ENCODE results near the gene GLP1R. TPM values are rescaled to one million over a fixed set of nuclear protein-coding genes. Genes with fewer than 3 reads are reported as not detected.

GLP1R gene
- total RNA-seq, 1 experiment from 2014 or later: not detected

DNA sequence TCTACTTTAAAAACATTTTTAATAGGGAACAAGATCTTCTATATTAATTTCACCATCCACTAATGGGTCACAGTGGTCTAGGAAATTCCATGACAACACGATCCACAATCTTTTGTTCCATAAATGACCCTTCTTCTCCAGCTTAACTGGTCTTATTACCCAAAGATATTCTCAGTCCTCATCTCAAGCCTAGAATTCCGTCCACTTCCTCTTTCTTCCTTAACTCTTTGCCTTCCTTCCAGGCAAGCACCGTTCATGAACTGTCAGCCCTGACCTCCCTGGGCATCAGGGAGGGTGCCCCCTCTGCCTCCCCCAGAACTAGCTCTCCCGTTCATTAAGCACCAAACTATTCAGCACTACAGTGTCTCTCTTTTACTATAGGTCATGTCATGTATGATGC, 58.5 kb downstream of the GLP1R start:
- CTCF ChIA-PET: no interaction called here
- intact Hi-C loops (cut with micrococcal nuclease): no loop called here
- ATAC-seq: no peak

More for the DNA sequence above, 58.5 kb downstream of the GLP1R start:
- Histone ChIP-seq H3K36me3 (ENCODE audit: control insufficient read depth in 1 of 2, insufficient read depth in 2 of 2, low read length in 2 of 2) (no peaks in the 10 kb centered on the region), H3K27me3 (ENCODE audit: insufficient read depth, low read length) (no peaks in the 10 kb centered on the region), H3K9me3 (ENCODE audit: control insufficient read depth in 1 of 2, insufficient read depth in 1 of 2, low read depth in 1 of 2, low read length in 2 of 2) (no peaks in the 10 kb centered on the region), H3K9me2 (ENCODE audit: insufficient read depth) (no peaks in the 10 kb centered on the region), H3K4me2 (ENCODE audit: low read length) (no peak overlapping the region), H4K20me1 (ENCODE audit: insufficient read depth) (no peaks in the 10 kb centered on the region), H3K9ac (ENCODE audit: low read length) (no peak overlapping the region), H3K4me1 (ENCODE audit: control insufficient read depth in 1 of 2, insufficient read depth in 2 of 2, low read length in 2 of 2) (no peaks in the 10 kb centered on the region), H3K27ac (ENCODE audit: low read depth, low read length) (no peak overlapping the region), H2AFZ (ENCODE audit: low read depth, low read length, poor library complexity, severe bottlenecking) (no peak overlapping the region), H3K79me2 (ENCODE audit: insufficient read depth, low read length) (no peaks in the 10 kb centered on the region), H3K4me3 (replicated peaks in 1 of 2; ENCODE audit: low read depth in 1 of 2, low read length in 2 of 2) (no peak overlapping the region)
- no peak for DNase-seq (ENCODE audit: low read depth, low spot score)
- no peak for TF ChIP-seq ZFX (IDR thresholded peaks at IDR 0.05)
- TF ChIP-seq, protein P1, sequence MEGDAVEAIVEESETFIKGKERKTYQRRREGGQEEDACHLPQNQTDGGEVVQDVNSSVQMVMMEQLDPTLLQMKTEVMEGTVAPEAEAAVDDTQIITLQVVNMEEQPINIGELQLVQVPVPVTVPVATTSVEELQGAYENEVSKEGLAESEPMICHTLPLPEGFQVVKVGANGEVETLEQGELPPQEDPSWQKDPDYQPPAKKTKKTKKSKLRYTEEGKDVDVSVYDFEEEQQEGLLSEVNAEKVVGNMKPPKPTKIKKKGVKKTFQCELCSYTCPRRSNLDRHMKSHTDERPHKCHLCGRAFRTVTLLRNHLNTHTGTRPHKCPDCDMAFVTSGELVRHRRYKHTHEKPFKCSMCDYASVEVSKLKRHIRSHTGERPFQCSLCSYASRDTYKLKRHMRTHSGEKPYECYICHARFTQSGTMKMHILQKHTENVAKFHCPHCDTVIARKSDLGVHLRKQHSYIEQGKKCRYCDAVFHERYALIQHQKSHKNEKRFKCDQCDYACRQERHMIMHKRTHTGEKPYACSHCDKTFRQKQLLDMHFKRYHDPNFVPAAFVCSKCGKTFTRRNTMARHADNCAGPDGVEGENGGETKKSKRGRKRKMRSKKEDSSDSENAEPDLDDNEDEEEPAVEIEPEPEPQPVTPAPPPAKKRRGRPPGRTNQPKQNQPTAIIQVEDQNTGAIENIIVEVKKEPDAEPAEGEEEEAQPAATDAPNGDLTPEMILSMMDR (IDR thresholded peaks at IDR 0.05 in 2 of 3, conservative IDR thresholded peaks at IDR 0.05 in 1 of 3; ENCODE audit: borderline replicate concordance in 1 of 3, insufficient read depth in 1 of 3, low read depth in 2 of 3, low read length in 2 of 3): no peak
- TF ChIP-seq, protein P2, sequence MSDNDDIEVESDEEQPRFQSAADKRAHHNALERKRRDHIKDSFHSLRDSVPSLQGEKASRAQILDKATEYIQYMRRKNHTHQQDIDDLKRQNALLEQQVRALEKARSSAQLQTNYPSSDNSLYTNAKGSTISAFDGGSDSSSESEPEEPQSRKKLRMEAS (IDR thresholded peaks at IDR 0.05): no peak
- TF ChIP-seq SRF (IDR thresholded peaks at IDR 0.05; ENCODE audit: low read depth): no peak
- TF ChIP-seq CBX3 (IDR thresholded peaks at IDR 0.05; ENCODE audit: low read depth): no peak
- no peak for TF ChIP-seq POLR2AphosphoS5 (IDR thresholded peaks at IDR 0.05; ENCODE audit: low read depth, low read length)
- no peak for TF ChIP-seq TCF7L2 (IDR thresholded peaks at IDR 0.05; ENCODE audit: borderline replicate concordance, extremely low read depth, insufficient read depth, insufficient read length)
- no peak for TF ChIP-seq SIN3A (IDR thresholded peaks at IDR 0.05; ENCODE audit: low read depth)
- no peak for TF ChIP-seq CEBPB (IDR thresholded peaks at IDR 0.05; ENCODE audit: low read depth)
- no peak for TF ChIP-seq ELF1 (IDR thresholded peaks at IDR 0.05; ENCODE audit: borderline replicate concordance, low read depth)
- TF ChIP-seq YY1 (IDR thresholded peaks at IDR 0.05; ENCODE audit: extremely low read depth, insufficient replicate concordance, low read depth, low read length): no peak
- TF ChIP-seq POLR2A (IDR thresholded peaks at IDR 0.05; ENCODE audit: borderline replicate concordance, extremely low read depth, insufficient read depth, insufficient read length): no peak
- TF ChIP-seq FOSL1 (IDR thresholded peaks at IDR 0.05; ENCODE audit: low read depth): no peak
- ChIA-PET POLR2A (no interaction called here), RAD21 (ENCODE audit: low non-redundant PET in 1 of 2, low total read pairs in 2 of 2, uncharacterized antibody in 2 of 2, unreplicated experiment in 2 of 2) (no interaction called here)
- no TSS peak for BruUV-seq (replicated peaks)
